Kidney (tissue), 14 donors: Measurements from ENCODE around the gene TREML4. TPM values are rescaled to one million over a fixed set of nuclear protein-coding genes. Genes with fewer than 3 reads are reported as not detected.

Experiments
- DNase-seq, 5 donors: peaks; one replicate each; pipeline ENCODE4 v3.0.0-alpha.2; 2013 to 2020
- FAIRE-seq: peaks from 2 replicates; lab custom pipeline; 2012; peaks lifted over from hg19 to GRCh38; lab: Jason Lieb, UNC
- H3K27ac ChIP-seq, 2 donors: one replicate each; pipeline ENCODE4 v1.7.0; 2013; ENCODE audit warnings: low read depth in 2 of 2, low read length in 2 of 2, inconsistent platforms in 1 of 2
- H3K27me3 ChIP-seq: one replicate; pipeline ENCODE4 v1.7.1; 2013; ENCODE audit warnings: low read length, inconsistent platforms; ENCODE audit not compliant: control insufficient read depth, insufficient read depth
- H3K36me3 ChIP-seq, 3 donors: one replicate each; pipeline versions ENCODE4 v1.7.0 to v1.7.1; 2013; ENCODE audit warnings: low read length in 3 of 3, control low read depth in 1 of 3, inconsistent platforms in 1 of 3; ENCODE audit not compliant: insufficient read depth in 3 of 3, control insufficient read depth in 2 of 3
- H3K4me1 ChIP-seq, 3 donors: one replicate each; pipeline versions ENCODE4 v1.7.0 to v1.7.1; 2013; ENCODE audit warnings: low read length in 3 of 3, inconsistent platforms in 1 of 3, low read depth in 1 of 3; ENCODE audit not compliant: control insufficient read depth in 2 of 3, insufficient read depth in 2 of 3
- H3K4me3 ChIP-seq, 3 donors: one replicate each; pipeline versions ENCODE4 v1.7.0 to v1.8.1; 2013; ENCODE audit warnings: low read length in 3 of 3, control low read depth in 1 of 3, inconsistent platforms in 1 of 3
- H3K9ac ChIP-seq, 3 donors: one replicate each; pipeline versions ENCODE4 v1.7.0 to v1.7.1; 2013; ENCODE audit warnings: low read length in 3 of 3, control low read depth in 1 of 3, inconsistent platforms in 1 of 3
- H3K9me3 ChIP-seq, 3 donors: one replicate each; pipeline versions ENCODE4 v1.7.0 to v1.7.1; 2013; ENCODE audit warnings: low read length in 3 of 3, control low read depth in 1 of 3, inconsistent platforms in 1 of 3; ENCODE audit not compliant: control insufficient read depth in 2 of 3, insufficient read depth in 1 of 3
- intact Hi-C: fragments of 100-400 bp; cut with DNase I; formaldehyde crosslinking; loops from one replicate; pipeline ENCODE4 v1.11.1; 2022
- polyA plus RNA-seq: library from polyadenylated mRNA; stranded (reverse); fragments of 350-450 nt; fragmentation: Illumina TruSeq; extraction: RNeasy Lipid Tissue Mini Kit (QIAGEN cat#74804); gene quantifications from one replicate; pipeline ENCODE4 v1.2.3, GENCODE V29; 2014; ENCODE audit warnings: low read depth, low replicate concordance; ENCODE audit not compliant: insufficient read depth
- total RNA-seq: library from RNA; stranded (reverse); fragmentation: NEBNext Ultra II Directional; extraction: Animal tissue kit (Norgen Biotek cat#: 25700); gene quantifications from one replicate; pipeline ENCODE4 v1.2.1, GENCODE V29; 2021
- TF ChIP-seq, protein P1 (sequence below): IDR thresholded peaks from 3 replicates; pipeline ENCODE4 v1.5.1; 2012; ENCODE audit warnings: mild to moderate bottlenecking, moderate library complexity, borderline replicate concordance; ENCODE audit not compliant: insufficient read depth; ENCODE audit errors: extremely low read depth
- donor health status: control.
- donor health status: control.
- donor health status: control.
- donor health status: control.
- donor health status: control.
- donor health status: DM: yes; HTN: yes; CAD: no.
- donor health status: Normal renal cell carcinoma (clear cell type).

TREML4 gene
- total and polyA plus RNA-seq, 2 donors from 2014 or later, result not detected

DNA sequence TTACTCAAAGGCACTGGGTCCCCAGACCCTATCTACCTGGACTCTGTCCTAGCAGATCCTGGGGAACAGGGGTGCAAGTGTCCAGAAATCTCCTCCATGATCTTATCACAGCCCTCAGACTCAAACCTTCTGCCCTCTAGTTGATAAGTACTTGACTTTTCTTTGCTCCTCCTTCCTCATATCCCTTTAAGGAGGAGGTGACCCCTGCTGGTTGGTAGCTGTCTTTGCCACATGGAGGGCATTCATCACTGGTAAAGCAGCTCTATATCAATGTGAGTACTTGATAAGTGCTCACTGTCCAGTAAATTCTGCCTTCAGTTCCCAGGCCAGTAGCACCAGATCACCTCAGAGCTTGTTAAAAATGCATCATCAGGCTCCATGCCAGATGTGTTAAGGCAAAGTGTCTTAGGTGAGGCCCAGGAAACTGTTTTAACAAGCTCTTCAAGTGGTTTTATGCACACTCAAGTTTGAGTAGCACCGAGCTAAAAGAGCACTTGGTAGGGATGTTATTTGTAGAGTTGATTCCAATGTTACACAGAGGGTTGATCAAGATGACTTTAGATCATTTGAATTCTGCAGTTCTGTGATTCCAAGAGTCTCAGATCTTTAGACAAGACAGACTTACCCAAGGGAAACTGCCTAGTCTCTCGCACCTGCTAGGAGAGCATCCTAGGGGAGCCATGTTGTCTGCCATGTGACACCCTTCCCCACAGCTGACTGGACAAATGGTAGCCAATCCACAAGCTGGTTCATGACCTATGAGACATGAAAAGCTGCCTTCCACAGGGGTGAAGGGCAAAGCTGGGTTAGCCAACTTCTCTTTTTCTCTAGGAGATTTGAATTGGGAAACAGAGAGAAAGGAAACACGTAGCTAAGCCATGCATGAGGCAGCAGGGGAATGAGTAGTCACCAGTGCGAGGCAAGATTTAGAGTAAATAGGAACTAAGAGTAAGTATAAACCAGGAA is 45.8 kb upstream of the TREML4 start:
- intact Hi-C loops, result no loop called here
- no peak for FAIRE-seq
- H3K27me3 ChIP-seq, result no peaks in the 10 kb centered on the region
- H3K36me3 ChIP-seq, result no peaks in the 10 kb centered on the region
- TF ChIP-seq, protein P1, sequence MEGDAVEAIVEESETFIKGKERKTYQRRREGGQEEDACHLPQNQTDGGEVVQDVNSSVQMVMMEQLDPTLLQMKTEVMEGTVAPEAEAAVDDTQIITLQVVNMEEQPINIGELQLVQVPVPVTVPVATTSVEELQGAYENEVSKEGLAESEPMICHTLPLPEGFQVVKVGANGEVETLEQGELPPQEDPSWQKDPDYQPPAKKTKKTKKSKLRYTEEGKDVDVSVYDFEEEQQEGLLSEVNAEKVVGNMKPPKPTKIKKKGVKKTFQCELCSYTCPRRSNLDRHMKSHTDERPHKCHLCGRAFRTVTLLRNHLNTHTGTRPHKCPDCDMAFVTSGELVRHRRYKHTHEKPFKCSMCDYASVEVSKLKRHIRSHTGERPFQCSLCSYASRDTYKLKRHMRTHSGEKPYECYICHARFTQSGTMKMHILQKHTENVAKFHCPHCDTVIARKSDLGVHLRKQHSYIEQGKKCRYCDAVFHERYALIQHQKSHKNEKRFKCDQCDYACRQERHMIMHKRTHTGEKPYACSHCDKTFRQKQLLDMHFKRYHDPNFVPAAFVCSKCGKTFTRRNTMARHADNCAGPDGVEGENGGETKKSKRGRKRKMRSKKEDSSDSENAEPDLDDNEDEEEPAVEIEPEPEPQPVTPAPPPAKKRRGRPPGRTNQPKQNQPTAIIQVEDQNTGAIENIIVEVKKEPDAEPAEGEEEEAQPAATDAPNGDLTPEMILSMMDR, result peak; percentile 53
- peak in 3 of 5 donors; percentile 43 to 76 (median 44) for DNase-seq
- no peak overlapping the region for H3K9ac ChIP-seq
- H3K4me1 ChIP-seq, result no peaks in the 10 kb centered on the region
- no peaks in the 10 kb centered on the region for H3K9me3 ChIP-seq
- no peak overlapping the region for H3K4me3 ChIP-seq
- H3K27ac ChIP-seq, result no peak overlapping the region

DNA sequence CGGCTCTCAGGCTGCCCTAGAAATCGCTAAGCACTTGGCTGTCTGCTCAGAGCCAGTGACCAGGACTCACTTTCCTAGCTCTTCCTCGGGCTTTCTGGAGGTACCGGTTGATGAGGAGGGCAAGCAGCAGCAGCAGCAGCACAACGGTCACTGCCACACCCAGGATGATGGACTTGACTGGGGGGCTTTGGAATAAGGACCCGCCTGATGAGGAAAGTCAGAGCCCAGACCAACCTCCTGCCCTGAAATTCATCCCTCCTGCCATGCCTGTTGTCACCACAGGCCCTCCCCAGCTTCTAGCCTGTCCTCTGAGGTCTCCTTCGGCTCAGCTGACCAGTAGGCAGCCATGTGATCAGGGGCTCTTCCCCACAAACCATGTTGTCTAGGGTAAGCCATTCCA is 43.4 kb upstream of the TREML4 start:
- Histone ChIP-seq H3K27ac (no peak overlapping the region), H3K27me3 (no peaks in the 10 kb centered on the region), H3K9me3 (peaks cover 0 to 5% (median 0%) of the 10 kb centered on the region in 3 donors), H3K9ac (no peak overlapping the region), H3K4me1 (no peaks in the 10 kb centered on the region), H3K4me3 (no peak overlapping the region), H3K36me3 (no peaks in the 10 kb centered on the region)
- intact Hi-C loops, result no loop called here
- TF ChIP-seq, protein P1, result no peak
- FAIRE-seq (no peak), DNase-seq (no peak)

DNA sequence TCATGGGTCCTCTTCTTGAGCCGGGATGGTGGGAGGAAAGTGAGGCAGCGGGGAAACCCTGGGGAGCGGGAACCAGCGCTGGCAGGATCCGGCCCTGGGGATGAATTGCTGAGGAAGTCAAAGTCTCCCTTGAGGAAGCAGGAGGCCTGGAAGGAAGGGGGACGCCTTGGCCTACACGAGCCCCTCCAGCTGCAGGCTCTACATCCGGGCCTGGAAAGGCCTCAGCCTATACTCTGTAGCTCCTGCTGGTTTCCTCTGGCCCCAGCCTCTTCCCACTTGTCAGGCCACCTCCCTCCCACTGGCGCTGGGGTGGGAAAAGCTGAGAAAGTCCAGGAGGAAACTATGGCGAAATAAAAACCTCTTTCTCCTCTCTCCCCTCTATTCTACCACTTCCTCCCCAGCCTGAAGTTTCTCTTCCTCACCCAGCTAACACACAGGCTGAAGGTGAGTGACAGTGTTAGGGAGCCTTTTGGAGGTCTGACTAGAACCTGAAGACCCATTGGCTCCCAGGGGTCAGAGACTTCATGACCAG is 42.1 kb upstream of the TREML4 start:
- TF ChIP-seq, protein P1, result no peak
- H3K4me3 ChIP-seq, result no peak overlapping the region
- intact Hi-C loops, result no loop called here
- H3K27ac ChIP-seq, result no peak overlapping the region
- H3K27me3 ChIP-seq, result no peaks in the 10 kb centered on the region
- no peaks in the 10 kb centered on the region for H3K36me3 ChIP-seq
- no peak overlapping the region for H3K9ac ChIP-seq
- H3K9me3 ChIP-seq, result peaks cover 0 to 7% (median 0%) of the 10 kb centered on the region in 3 donors
- no peak for FAIRE-seq
- no peaks in the 10 kb centered on the region for H3K4me1 ChIP-seq
- DNase-seq, result no peak
